HG03045 (cell line): ENCODE data around the gene ZNF616.
A peak's percentile ranks its signal among the peaks of the same experiment; 100 is the strongest.
"Not testable (repeated sequence)": the region's sequence is repeated elsewhere in the genome, so short reads cannot be mapped to it uniquely, and the experiment has no call there.

Source experiments
- ATAC-seq: cut with Tn5 transposase; IDR thresholded peaks from one replicate; pipeline ENCODE4 v1.9.1; 2021; ENCODE audit warnings: mild to moderate bottlenecking, moderate library complexity; ENCODE audit not compliant: unreplicated experiment

The ZNF616 gene

GRCh38 chr19:52112624-52113023, 27.1 kb downstream of the ZNF616 start:
- ATAC-seq = no peak

DNA sequence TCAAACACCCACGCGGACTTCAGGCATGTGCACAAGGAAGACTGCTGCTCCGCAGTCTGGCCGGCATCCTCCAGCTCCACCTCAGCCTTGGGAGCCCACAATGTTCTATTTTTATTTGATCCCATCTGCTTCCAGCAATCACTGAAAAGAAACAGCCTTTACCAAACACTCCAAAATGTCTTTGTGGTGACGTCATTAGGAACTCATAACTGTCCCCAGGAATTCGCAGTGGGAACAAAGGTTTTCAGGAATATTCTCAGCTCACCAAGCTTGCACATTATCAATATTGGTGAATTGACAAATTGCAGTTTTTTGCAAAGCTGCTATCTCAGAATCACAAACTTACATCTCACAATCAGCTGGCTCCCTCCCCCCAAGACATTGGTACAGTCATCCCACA, 29.0 kb downstream of the ZNF616 start:
- no peak for ATAC-seq

DNA sequence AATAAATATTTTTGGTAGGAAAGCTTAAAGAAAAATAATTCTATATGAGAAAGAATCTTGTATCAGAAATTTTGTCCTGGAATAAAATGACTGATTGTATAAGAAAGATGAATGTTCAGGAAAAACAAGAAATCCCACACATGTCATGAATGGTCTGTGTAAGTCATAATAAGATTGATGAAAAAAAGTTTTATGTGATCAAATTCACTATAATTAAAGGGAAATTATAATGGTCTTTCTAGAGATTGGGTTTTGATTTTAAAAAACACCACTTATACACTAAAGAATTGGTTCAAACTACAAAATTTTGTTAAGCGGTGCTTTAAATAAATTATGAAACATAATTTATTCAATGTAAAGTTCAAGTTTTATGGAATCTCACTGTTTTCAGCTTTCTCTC, 37.0 kb downstream of the ZNF616 start:
- no peak for ATAC-seq

DNA sequence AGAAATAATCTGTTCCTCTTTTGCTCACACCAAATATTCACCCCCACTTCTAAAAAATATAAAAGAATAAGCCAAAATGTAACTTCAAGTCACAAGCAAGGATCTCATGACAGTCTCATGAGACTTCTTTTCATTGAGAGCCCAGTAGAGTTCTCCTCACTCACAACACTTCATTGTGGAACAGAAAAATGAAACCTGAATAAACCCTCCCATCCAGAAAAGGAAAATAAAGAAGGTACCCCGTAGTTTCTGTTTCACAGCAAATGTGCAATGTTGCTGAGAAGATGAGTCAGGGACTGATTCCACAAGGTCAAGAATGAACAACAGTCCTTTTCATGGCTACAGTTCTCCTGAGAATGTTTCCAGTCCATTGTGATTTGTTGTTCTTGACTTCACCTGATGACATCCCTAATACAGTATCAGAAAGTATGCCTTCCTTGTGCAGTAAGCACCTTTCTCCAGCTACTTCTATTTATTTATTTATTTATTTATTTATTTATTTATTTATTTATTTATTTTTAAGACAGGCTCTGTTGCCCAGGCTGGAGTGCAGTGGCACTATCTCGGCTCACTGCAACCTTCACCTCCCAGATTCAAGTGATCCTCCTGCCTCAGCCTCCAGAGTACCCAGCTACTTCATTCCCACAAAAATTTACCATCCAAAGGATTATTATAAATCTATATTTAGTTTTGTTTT, 37.7 kb downstream of the ZNF616 start:
- no peak for ATAC-seq

DNA sequence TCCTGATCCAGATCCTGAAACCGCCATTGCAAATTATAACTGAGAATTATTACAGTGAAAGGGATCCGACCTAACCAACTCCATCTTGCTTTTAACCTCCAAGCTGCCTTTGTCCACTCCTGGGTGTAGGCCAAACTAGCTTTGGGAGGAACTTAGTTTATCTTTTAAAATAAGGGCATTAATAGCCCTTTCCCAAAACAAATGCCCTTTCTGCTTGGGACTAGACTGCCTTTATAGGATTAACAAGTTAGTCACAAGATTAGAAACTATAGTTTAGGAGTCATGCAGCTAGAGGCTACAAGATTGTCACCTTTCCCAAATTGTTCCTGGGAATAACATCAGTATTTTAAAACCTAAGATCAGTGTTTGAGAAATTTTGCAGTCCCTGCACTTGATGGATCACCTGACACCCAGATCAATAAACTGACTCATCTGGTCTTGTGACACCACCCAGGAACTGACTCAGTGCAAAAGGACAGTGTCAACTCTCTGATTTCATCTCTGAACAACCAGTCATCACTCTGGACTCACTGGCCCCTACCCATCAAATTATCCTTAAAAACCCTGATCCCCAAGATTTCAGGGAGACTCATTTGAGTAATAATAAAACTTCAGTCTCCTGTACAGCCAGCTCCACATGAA, 40.1 kb downstream of the ZNF616 start:
- ATAC-seq = no peak

DNA sequence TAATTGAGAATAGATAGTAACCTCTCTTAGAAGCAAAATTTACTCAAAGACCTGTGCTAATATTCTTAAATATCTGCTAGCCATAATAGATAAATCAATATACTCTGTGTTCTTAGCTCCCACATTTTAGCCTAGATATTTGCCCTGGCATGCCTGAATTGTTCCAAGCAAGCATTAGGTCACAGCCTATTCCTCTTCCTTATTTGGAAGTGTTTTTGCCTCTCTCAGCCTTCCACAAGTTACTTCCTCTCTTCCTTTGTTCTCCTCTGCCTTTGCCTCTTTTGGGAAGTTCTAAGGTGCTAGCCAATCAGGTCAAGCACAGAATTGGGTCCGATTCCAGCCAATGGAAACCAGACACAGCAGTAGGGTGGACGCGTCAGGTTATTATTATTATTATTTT, 43.3 kb downstream of the ZNF616 start:
- ATAC-seq = not testable (repeated sequence)

GRCh38 chr19:52095172-52096014, 44.3 kb downstream of the ZNF616 start, which contains the start of gene ZNF841:
Gene ZNF841, minus strand, starts transcription at chr19:52095765. Its CDS starts 10,964 bp downstream, at chr19:52084801.
- ATAC-seq = peak; percentile 91

- ATAC-seq = no peak
Measured at GRCh38 chr19:52094526-52095130, 45.1 kb downstream of the ZNF616 start.

- no peak for ATAC-seq
Measured at GRCh38 chr19:52086481-52086880, 53.3 kb downstream of the ZNF616 start.

GRCh38 chr19:52070496-52070895, 69.2 kb downstream of the ZNF616 start:
- no peak for ATAC-seq

DNA sequence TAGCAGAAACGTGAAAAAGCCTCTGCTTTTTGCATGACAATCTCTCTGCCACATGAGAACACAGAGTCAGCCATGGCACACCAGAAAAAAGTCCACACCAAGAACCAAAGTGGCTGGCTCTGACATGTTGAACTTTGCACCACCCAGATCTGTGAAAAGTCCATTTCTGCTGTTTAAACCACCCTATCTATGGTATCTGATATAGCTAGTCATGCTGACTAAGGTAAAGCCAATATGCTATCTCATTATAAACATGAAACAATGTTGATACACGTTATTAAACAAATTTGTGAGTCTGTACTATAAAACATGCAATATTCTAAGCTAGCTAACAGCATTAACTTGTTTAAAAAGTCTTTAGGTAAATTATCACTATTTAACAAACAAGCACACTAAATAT, 70.1 kb downstream of the ZNF616 start:
- no peak for ATAC-seq

GRCh38 chr19:52066258-52066863, 73.4 kb downstream of the ZNF616 start:
- no peak for ATAC-seq

DNA sequence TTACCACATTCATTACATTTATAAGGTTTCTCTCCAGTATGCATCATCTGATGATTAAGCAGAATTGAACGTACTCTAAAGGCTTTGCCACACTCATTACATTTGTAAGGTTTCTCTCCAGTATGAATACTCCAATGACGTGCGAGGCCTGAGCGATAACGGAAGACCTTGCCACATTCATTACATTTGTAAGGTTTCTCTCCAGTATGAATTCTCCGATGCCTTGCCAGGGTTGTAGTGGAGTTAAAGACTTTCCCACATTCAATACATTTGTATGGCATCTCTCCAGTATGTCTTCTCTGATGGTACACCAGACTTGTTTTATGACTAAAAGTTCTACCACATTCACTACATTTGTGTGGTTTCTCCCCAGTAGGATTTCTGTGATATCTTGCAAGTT, 74.3 kb downstream of the ZNF616 start:
- ATAC-seq = no peak
